ENCODE results near the gene SYTL2.

The SYTL2 gene

GRCh38 chr11:85725510-85726258 is 85.3 kb downstream of the SYTL2 start:
- DNase-seq (ENCODE audit: low read depth): peak; percentile 85

- no peak for DNase-seq (ENCODE audit: low read depth)
Observed at GRCh38 chr11:85724748-85725465, 86.0 kb downstream of the SYTL2 start.

- DNase-seq (ENCODE audit: low read depth): no peak
Observed at GRCh38 chr11:85723088-85723487, 87.9 kb downstream of the SYTL2 start.

- no peak for DNase-seq (ENCODE audit: low read depth)
Observed at GRCh38 chr11:85721191-85721590, 89.8 kb downstream of the SYTL2 start.

GRCh38 chr11:85718991-85719807 is 91.7 kb downstream of the SYTL2 start:
- peak; percentile 98 for DNase-seq (ENCODE audit: low read depth)

- DNase-seq (ENCODE audit: low read depth): no peak
Observed at GRCh38 chr11:85718126-85718943, 92.6 kb downstream of the SYTL2 start.

GRCh38 chr11:85717429-85717828 is 93.5 kb downstream of the SYTL2 start:
- DNase-seq (ENCODE audit: low read depth): no peak

- no peak for DNase-seq (ENCODE audit: low read depth)
Observed at GRCh38 chr11:85712953-85713352, 98.0 kb downstream of the SYTL2 start.

- no peak for DNase-seq (ENCODE audit: low read depth)
Observed at GRCh38 chr11:85710917-85711316, 100.0 kb downstream of the SYTL2 start.

GRCh38 chr11:85709941-85710702 is 100.8 kb downstream of the SYTL2 start:
- no peak for DNase-seq (ENCODE audit: low read depth)

GRCh38 chr11:85705800-85706199 is 105.1 kb downstream of the SYTL2 start:
- no peak for DNase-seq (ENCODE audit: low read depth)

GRCh38 chr11:85704967-85705366 is 106.0 kb downstream of the SYTL2 start:
- no peak for DNase-seq (ENCODE audit: low read depth)

GRCh38 chr11:85699957-85700741 is 110.8 kb downstream of the SYTL2 start:
- no peak for DNase-seq (ENCODE audit: low read depth)

GRCh38 chr11:85698195-85698594 is 112.7 kb downstream of the SYTL2 start:
- no peak for DNase-seq (ENCODE audit: low read depth)

GRCh38 chr11:85697747-85698146 is 113.2 kb downstream of the SYTL2 start:
- DNase-seq (ENCODE audit: low read depth): no peak

GRCh38 chr11:85695546-85695945 is 115.4 kb downstream of the SYTL2 start:
- no peak for DNase-seq (ENCODE audit: low read depth)

- no peak for DNase-seq (ENCODE audit: low read depth)
Observed at GRCh38 chr11:85694385-85694980, 116.5 kb downstream of the SYTL2 start.

- peak; percentile 94 for DNase-seq (ENCODE audit: low read depth)
Observed at GRCh38 chr11:85685820-85686459, 125.0 kb downstream of the SYTL2 start, which contains the start of gene CCDC89. Gene CCDC89, minus strand, starts transcription at chr11:85686195. Its CDS starts 65 bp downstream, at chr11:85686130.
